Effector memory CD8-positive, alpha-beta T cell (primary cell): Measurements from ENCODE around the gene SLIT3.

Experiments
- ATAC-seq: fragments of 150-1000 bp; cut with Tn5 transposase; replicated peaks from 2 replicates; pipeline ENCODE4 v1.10.0; 2021; ENCODE audit warnings: mild to moderate bottlenecking, moderate library complexity
- DNase-seq, 3 experiments: peaks; one replicate each; pipeline ENCODE4 v3.0.0; 2021
- H3K27ac Mint-ChIP-seq, 2 donors: one replicate each; pipeline ENCODE4 v1.8.0; 2022; ENCODE audit warnings: mild to moderate bottlenecking in 2 of 2, mixed read lengths in 2 of 2, moderate library complexity in 2 of 2
- H3K27me3 Mint-ChIP-seq, 2 donors: one replicate each; pipeline ENCODE4 v1.8.0; 2022; ENCODE audit warnings: mixed read lengths in 2 of 2
- H3K36me3 Mint-ChIP-seq: one replicate; pipeline ENCODE4 v1.8.0; 2022; ENCODE audit warnings: mild to moderate bottlenecking, moderate library complexity, mixed read lengths; ENCODE audit not compliant: insufficient read depth
- H3K4me1 Mint-ChIP-seq, 2 donors: one replicate each; pipeline ENCODE4 v1.8.0; 2022; ENCODE audit warnings: low read depth in 2 of 2, mixed read lengths in 2 of 2
- H3K4me3 Mint-ChIP-seq, 2 donors: one replicate each; pipeline ENCODE4 v1.8.0; 2022; ENCODE audit warnings: mild to moderate bottlenecking in 2 of 2, mixed read lengths in 2 of 2, moderate library complexity in 2 of 2
- H3K9me3 Mint-ChIP-seq, 2 donors: one replicate each; pipeline ENCODE4 v1.8.0; 2022; ENCODE audit warnings: mixed read lengths in 2 of 2

SLIT3 gene

DNA sequence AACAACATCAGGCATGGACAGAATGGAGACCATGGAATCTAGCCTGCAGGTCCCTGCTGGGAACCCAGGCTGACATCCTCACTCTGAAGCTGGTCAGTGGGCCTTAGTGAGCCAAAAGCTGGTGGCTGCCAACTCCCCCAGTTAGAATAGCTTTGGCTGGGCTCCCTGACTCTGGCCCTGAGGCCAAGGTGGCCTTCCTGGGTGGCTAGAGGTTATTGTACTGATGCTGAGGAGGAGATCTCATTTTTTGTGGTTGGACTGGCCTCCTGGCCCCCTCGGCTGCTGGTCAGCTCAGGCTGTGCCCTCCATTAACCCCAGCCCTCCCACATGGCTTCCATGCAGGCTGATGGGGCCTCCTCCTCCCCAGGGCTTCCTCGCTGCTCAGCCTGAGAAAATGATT is 620.5 kb downstream of the SLIT3 start:
- peaks cover 0 to 4% of the 10 kb centered on the region in 2 donors for H3K4me1 Mint-ChIP-seq
- no peaks in the 10 kb centered on the region for H3K9me3 Mint-ChIP-seq
- no peak overlapping the region for H3K27ac Mint-ChIP-seq
- H3K27me3 Mint-ChIP-seq: peaks cover 9 to 11% of the 10 kb centered on the region in 2 donors
- no peaks in the 10 kb centered on the region for H3K36me3 Mint-ChIP-seq
- DNase-seq: no peak
- ATAC-seq: no peak
- no peak overlapping the region for H3K4me3 Mint-ChIP-seq

DNA sequence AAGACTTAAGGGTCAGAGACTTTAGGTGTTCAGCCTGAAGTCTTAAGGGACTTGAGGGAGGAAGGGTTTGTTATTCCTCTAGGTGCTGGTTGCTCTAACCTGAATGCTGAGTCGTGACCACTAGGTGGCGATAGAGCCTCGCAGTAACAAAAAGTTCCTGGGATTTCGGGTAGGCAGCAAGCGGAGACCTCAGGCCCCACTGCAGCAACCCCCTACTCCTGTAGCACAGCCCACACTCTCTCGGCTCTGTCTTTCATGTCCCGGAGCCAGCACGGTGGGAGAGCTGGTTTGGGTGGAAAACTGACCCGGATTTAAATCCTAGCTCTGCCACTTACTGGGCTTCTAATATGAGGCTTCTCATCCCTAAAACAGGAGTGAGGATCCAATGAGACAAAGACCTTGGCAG is 621.4 kb downstream of the SLIT3 start:
- DNase-seq (peak; percentile 35 to 43 (median 38)), ATAC-seq (peak; percentile 35)
- Mint-ChIP-seq H3K27ac (no peak overlapping the region), H3K4me1 (peaks cover 0 to 4% of the 10 kb centered on the region in 2 donors), H3K36me3 (no peaks in the 10 kb centered on the region), H3K27me3 (peaks cover 9 to 19% of the 10 kb centered on the region in 2 donors), H3K9me3 (no peaks in the 10 kb centered on the region), H3K4me3 (no peak overlapping the region)

DNA sequence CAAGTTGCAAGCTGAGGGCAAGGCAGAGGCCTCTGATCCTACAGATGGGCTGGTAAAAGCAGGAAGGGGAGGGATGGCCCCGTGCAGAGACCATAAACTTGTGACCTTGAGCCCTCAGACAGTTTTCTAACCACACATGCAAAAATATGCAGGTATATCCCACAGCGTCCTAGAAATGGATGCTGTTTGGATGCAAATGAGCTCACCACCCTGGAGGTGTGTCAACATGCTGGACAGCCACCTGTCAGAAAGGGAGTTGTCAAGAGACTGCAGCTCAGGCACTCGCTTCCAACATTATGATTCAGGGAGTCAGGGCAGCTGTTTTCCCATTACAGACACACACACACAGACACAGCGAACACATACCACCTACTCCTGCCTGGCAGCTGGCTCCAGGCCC is 624.4 kb downstream of the SLIT3 start:
- Mint-ChIP-seq H3K27ac (no peak overlapping the region), H3K36me3 (no peaks in the 10 kb centered on the region), H3K4me3 (no peak overlapping the region), H3K27me3 (peaks cover 9 to 19% of the 10 kb centered on the region in 2 donors), H3K4me1 (no peaks in the 10 kb centered on the region), H3K9me3 (no peaks in the 10 kb centered on the region)
- ATAC-seq (no peak), DNase-seq (no peak)

DNA sequence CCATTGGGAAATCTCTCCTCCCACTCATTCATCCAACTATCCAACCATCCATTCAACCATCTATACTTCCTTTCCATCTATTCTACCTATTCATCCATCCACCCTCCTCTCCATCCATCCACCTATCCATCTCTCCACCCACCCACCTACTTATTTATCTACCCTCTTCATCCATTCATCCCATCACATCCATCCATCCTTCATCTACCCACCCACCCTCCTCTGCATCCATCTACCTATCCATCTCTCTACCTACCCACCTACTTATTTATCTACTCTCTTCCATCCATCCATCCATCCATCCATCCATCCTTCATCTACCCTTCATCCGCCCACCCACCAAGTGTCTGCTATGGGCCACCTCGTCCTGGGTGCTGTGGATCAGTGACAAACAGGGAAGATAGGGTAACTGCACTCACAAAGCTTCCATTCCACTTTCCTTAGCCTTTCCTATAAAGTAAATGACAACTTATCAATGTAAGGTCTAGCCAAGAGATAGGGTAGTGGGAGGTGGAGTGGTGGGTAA is 625.0 kb downstream of the SLIT3 start:
- H3K27me3 Mint-ChIP-seq: peaks cover 9 to 19% of the 10 kb centered on the region in 2 donors
- ATAC-seq (no peak), DNase-seq (no peak)
- no peak overlapping the region for H3K4me3 Mint-ChIP-seq
- no peak overlapping the region for H3K27ac Mint-ChIP-seq
- H3K9me3 Mint-ChIP-seq: no peaks in the 10 kb centered on the region
- H3K36me3 Mint-ChIP-seq: no peaks in the 10 kb centered on the region
- H3K4me1 Mint-ChIP-seq: no peaks in the 10 kb centered on the region

DNA sequence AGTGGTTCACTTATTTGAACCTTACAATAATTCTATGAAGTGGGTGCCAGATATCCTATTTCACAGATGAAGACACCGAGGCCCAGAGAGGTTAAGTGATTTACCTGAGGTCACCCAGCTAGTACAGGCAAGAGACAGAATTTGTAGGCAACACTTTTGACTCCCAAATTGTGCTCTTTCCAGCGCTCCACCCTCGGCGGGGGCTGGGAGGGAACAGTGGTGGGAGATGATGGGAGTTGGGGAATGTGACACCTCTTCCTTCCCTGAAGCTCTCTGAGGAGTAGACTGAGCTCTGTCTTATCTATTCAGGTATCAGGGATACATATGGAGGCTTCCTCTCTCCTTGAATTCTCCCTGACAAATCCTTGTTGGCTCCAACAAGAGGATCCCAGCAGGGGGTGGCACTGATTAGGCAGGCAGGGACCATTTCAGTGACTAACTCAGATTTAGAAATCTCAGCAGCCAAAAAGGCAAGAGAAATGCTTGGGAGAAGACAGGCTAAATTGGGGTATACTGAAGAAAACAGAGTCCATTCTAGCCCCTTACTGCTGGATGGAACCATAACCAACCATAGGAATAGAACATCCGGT is 626.0 kb downstream of the SLIT3 start:
- Mint-ChIP-seq H3K4me1 (no peaks in the 10 kb centered on the region), H3K27ac (no peak overlapping the region), H3K4me3 (no peak overlapping the region), H3K27me3 (peaks cover 9 to 19% of the 10 kb centered on the region in 2 donors), H3K9me3 (no peaks in the 10 kb centered on the region), H3K36me3 (no peaks in the 10 kb centered on the region)
- DNase-seq: no peak
- no peak for ATAC-seq

DNA sequence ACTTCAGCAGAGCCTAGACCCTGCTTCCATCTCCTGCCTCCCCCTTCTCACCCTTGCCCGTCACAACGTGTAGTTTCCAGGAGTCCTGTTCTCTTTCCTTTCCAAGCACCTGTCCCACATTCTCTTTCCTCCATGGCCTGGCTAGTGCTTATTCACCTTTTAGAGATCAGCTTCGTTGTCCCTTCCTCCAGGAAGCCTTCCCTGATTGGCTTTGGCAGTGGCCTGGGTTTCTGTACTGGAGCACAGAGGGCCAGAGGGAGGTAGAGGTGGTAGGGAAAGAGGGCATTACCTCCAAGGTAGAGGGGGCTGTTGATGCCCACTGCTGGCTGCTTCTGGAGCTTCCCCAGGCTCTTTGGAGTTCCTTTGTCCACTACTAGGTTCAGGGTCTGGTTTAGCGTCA is 628.1 kb downstream of the SLIT3 start:
- ATAC-seq (no peak), DNase-seq (no peak)
- Mint-ChIP-seq H3K27me3 (peaks cover 9 to 19% of the 10 kb centered on the region in 2 donors), H3K36me3 (no peaks in the 10 kb centered on the region), H3K4me3 (no peak overlapping the region), H3K27ac (no peak overlapping the region), H3K4me1 (no peaks in the 10 kb centered on the region), H3K9me3 (no peaks in the 10 kb centered on the region)

DNA sequence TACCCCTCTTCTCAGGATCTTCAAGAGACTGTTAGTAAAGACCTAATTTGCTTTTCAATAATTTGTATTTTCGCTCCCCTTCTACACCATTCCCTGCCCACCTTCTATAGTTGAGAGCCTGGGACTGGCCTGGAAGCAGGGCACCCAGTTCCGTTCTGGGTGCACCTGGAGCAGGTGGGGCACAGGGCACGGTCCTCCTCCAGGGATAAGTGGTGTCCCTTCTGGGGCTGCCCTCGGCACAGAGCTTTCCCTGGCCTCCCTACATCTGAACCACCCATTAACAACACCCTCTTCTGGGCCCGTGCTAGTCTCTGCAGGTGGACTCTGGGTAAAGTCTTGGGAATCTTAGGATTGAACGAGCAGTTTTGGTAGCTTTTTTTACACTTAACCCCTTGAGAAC is 628.9 kb downstream of the SLIT3 start:
- Mint-ChIP-seq H3K36me3 (no peaks in the 10 kb centered on the region), H3K9me3 (no peaks in the 10 kb centered on the region), H3K27me3 (peaks cover 9 to 19% of the 10 kb centered on the region in 2 donors), H3K4me3 (no peak overlapping the region), H3K27ac (no peak overlapping the region), H3K4me1 (no peaks in the 10 kb centered on the region)
- DNase-seq: no peak
- no peak for ATAC-seq

DNA sequence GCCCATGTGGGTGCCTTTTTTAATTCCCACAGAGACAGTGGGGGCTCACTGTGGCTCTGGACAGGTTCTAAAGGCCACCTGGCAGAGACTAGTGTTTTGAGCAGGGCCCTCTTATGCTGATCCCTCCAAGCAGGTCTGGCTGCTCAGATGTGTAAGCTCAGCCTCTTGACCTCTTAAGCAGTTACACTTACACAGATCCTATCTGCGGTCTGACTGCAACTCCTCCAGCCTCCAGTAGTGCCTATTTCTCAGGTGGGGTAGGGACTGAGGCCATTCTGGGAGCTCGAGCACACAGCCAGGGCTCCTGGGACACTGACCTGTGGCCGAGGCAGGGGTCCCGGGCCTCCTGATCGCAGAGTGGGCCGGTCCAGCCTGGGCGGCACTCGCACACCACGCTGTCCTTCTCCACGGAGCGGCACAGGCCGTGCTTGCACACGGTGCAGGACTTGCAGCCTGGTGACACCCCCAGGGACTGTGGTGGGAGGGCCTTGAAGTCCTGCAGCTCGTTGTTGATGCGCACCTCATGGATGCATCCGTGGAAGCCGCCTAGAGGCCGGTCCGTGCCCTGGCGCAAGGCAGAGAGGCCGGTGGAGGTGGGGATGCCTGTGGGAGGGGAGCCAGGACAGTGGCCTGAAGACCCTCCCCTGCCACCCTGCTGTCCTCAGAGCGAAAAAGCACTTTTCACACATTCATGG is 629.9 kb downstream of the SLIT3 start:
- Mint-ChIP-seq H3K4me1 (no peaks in the 10 kb centered on the region), H3K4me3 (no peak overlapping the region), H3K9me3 (no peaks in the 10 kb centered on the region), H3K36me3 (no peaks in the 10 kb centered on the region), H3K27ac (no peak overlapping the region), H3K27me3 (peaks cover 6 to 14% of the 10 kb centered on the region in 2 donors)
- DNase-seq (no peak), ATAC-seq (no peak)

DNA sequence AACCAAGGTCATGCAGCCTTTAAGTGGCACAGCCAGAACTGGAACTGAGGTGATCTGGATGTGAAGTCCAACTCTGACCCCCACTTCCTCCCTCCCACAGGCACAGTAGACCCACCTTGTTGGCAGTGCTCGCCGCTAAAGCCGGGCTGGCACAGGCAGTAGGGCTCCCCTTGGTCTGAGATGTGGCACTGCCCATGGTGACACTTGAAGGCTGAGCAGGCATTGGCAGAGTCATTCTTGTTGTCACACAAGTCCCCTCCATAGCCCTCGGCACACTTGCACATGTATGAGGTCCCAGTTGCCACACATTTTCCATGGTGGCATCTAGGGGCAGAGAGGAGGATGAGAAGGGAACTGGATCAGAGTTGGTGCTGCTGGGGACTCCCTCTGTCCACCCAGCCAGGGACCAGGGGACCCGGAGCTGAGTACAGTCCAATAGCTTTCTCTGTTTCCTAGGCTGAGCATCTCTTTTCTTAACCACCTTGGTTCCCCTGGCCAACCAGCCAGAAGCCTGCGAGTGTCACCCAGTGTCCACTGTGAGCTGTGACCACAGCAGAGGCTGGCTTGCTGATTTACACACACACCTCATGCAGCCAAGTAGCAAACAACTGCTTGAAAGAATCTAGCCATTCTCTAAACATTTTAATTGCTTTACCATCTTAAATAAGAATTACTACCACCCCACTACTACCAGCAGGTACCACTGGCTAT is 631.1 kb downstream of the SLIT3 start:
- H3K4me3 Mint-ChIP-seq: no peak overlapping the region
- no peak for DNase-seq
- ATAC-seq: no peak
- H3K9me3 Mint-ChIP-seq: no peaks in the 10 kb centered on the region
- no peaks in the 10 kb centered on the region for H3K4me1 Mint-ChIP-seq
- H3K27ac Mint-ChIP-seq: no peak overlapping the region
- H3K36me3 Mint-ChIP-seq: no peaks in the 10 kb centered on the region
- peaks cover 0 to 9% of the 10 kb centered on the region in 2 donors for H3K27me3 Mint-ChIP-seq

DNA sequence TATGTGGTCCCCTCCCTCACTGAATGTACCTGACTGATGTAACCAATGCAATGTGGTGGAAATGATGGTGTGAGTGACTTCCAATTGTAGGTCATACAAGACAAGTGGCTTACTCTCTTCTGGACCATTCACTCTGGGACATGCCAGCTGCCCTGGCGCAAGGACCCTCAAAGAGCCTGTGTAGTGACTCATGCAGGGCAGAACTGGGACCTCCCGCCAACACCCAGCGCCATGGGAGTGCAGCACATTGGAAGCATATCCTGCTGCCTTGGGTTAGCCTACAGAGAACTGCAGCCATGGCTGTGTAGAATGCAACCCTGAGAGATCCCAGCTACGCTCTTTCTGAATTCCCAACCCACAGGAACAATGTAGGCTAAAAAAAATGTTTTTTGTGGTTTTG is 631.8 kb downstream of the SLIT3 start:
- ATAC-seq: no peak
- Mint-ChIP-seq H3K4me3 (no peak overlapping the region), H3K27ac (no peak overlapping the region), H3K27me3 (peaks cover 6 to 14% of the 10 kb centered on the region in 2 donors), H3K9me3 (no peaks in the 10 kb centered on the region), H3K4me1 (no peaks in the 10 kb centered on the region), H3K36me3 (no peaks in the 10 kb centered on the region)
- DNase-seq: no peak

DNA sequence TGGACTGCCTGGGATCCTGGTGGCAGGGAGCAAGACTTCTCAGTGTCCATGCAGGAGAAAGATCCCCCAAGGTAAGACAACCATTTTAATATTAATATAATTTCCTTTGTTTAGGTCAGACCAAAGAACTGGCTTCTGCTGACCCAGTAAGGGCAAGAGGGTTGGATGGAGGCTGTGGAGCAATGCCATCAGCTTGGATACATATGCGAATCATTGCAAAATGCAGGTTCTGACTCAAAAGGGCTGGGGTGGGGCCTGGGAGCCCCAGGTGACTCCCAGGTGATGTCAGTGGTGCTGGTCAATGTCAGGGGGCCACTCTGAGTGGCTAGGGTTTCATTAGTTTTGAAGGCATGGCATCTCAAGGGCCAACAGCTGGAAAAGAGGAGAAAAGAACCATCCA is 632.9 kb downstream of the SLIT3 start:
- no peaks in the 10 kb centered on the region for H3K4me1 Mint-ChIP-seq
- no peak overlapping the region for H3K4me3 Mint-ChIP-seq
- H3K9me3 Mint-ChIP-seq: no peaks in the 10 kb centered on the region
- no peaks in the 10 kb centered on the region for H3K36me3 Mint-ChIP-seq
- H3K27ac Mint-ChIP-seq: no peak overlapping the region
- peaks cover 6 to 24% of the 10 kb centered on the region in 2 donors for H3K27me3 Mint-ChIP-seq
- DNase-seq: no peak
- no peak for ATAC-seq

DNA sequence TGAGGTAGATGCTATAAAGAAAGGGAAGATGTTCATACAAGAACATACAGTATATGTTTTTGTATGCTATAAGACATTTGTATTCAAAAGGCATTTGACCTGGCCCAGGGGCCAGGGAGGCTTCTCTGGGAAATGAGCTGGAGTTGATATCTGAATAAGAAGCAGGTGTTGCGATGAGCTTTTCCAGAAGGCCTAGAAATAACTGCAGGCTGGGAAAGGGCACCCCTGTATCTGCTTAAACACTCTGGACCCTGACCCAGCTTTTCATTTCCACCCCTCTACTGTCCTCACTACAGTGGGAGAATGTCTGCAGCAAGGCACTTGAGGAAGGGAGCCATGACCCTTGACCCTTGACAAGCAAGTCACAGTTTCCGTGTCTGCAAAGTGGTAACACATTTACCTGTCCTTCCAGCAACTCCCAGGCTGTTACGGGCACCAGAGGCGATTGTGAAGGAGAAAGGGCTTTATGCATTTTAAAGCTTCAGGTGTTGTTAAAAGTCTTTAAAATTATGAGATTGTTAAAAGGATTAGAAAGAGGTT is 633.6 kb downstream of the SLIT3 start:
- H3K27ac Mint-ChIP-seq: no peak overlapping the region
- peaks cover 6 to 31% of the 10 kb centered on the region in 2 donors for H3K27me3 Mint-ChIP-seq
- no peaks in the 10 kb centered on the region for H3K4me1 Mint-ChIP-seq
- no peak overlapping the region for H3K4me3 Mint-ChIP-seq
- no peaks in the 10 kb centered on the region for H3K9me3 Mint-ChIP-seq
- ATAC-seq (no peak), DNase-seq (no peak)
- H3K36me3 Mint-ChIP-seq: no peaks in the 10 kb centered on the region

DNA sequence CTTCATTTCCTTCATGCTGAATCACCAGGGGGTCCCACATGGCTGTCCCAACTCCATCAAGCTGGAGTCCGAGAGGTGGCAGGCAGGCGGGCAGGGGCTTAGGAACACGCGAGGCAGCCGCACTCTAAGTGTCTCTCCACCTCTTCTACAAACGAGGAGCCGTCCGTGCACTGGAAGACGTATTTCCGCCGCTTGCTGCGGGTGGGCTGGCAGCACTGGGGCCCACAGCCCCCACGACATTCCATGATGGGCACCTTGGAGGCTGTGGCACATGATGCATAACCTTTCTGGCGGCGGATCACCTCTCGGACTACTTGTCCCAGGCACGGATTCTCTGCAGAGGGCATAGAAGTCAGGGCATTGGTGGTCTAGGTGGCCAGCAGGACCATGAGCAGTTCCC is 634.6 kb downstream of the SLIT3 start:
- Mint-ChIP-seq H3K9me3 (no peaks in the 10 kb centered on the region), H3K4me1 (no peaks in the 10 kb centered on the region), H3K27me3 (peaks cover 6 to 41% of the 10 kb centered on the region in 2 donors), H3K27ac (no peak overlapping the region), H3K4me3 (no peak overlapping the region), H3K36me3 (no peaks in the 10 kb centered on the region)
- DNase-seq (no peak), ATAC-seq (no peak)
